ENCODE measurements around the gene PHF21B.

The PHF21B gene

DNA sequence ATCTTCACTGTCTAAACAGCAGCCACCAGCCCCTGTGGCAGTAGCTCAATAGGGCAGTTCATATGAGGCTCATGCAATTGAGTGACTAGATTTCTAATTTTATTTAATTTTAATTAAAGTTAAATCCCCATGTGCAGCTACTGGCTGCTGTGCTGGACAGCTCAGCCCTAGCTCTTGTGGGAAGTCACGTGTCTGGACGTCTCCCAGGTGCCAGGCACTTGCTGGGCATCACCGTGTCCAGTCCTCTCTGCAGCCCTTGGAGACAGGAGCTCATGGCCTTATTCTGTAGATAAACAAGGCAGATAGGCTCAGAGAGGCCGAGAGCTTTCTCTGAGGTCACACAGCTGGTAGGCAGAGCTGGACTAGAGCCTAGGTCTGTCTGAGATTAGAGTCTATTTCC lies 162.4 kb downstream of the PHF21B start:
- TF ChIP-seq ZBTB7A (IDR thresholded peaks at IDR 0.05; ENCODE audit: low read depth) = no peak
- no peak for TF ChIP-seq TCF12 (IDR thresholded peaks at IDR 0.05; ENCODE audit: low read depth)
- TF ChIP-seq, protein P1, sequence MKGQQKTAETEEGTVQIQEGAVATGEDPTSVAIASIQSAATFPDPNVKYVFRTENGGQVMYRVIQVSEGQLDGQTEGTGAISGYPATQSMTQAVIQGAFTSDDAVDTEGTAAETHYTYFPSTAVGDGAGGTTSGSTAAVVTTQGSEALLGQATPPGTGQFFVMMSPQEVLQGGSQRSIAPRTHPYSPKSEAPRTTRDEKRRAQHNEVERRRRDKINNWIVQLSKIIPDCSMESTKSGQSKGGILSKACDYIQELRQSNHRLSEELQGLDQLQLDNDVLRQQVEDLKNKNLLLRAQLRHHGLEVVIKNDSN (IDR thresholded peaks at IDR 0.05) = no peak
- TF ChIP-seq, protein P2, sequence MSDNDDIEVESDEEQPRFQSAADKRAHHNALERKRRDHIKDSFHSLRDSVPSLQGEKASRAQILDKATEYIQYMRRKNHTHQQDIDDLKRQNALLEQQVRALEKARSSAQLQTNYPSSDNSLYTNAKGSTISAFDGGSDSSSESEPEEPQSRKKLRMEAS (IDR thresholded peaks at IDR 0.05) = no peak
- no peak for TF ChIP-seq YY1 (IDR thresholded peaks at IDR 0.05; ENCODE audit: low read depth)
- TF ChIP-seq, protein P3, sequence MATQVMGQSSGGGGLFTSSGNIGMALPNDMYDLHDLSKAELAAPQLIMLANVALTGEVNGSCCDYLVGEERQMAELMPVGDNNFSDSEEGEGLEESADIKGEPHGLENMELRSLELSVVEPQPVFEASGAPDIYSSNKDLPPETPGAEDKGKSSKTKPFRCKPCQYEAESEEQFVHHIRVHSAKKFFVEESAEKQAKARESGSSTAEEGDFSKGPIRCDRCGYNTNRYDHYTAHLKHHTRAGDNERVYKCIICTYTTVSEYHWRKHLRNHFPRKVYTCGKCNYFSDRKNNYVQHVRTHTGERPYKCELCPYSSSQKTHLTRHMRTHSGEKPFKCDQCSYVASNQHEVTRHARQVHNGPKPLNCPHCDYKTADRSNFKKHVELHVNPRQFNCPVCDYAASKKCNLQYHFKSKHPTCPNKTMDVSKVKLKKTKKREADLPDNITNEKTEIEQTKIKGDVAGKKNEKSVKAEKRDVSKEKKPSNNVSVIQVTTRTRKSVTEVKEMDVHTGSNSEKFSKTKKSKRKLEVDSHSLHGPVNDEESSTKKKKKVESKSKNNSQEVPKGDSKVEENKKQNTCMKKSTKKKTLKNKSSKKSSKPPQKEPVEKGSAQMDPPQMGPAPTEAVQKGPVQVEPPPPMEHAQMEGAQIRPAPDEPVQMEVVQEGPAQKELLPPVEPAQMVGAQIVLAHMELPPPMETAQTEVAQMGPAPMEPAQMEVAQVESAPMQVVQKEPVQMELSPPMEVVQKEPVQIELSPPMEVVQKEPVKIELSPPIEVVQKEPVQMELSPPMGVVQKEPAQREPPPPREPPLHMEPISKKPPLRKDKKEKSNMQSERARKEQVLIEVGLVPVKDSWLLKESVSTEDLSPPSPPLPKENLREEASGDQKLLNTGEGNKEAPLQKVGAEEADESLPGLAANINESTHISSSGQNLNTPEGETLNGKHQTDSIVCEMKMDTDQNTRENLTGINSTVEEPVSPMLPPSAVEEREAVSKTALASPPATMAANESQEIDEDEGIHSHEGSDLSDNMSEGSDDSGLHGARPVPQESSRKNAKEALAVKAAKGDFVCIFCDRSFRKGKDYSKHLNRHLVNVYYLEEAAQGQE (IDR thresholded peaks at IDR 0.05; ENCODE audit: low read depth) = no peak
- TF ChIP-seq TAF1 (IDR thresholded peaks at IDR 0.05; ENCODE audit: low read depth) = no peak
- TF ChIP-seq CREB1 (IDR thresholded peaks at IDR 0.05; ENCODE audit: low read depth) = no peak
- TF ChIP-seq RAD21 (IDR thresholded peaks at IDR 0.05; ENCODE audit: low read depth) = no peak
- no peak for TF ChIP-seq NFIC (IDR thresholded peaks at IDR 0.05)
- no peak for TF ChIP-seq FOXM1 (IDR thresholded peaks at IDR 0.05; ENCODE audit: borderline replicate concordance, low read depth)
- TF ChIP-seq EP300 (IDR thresholded peaks at IDR 0.05; ENCODE audit: borderline replicate concordance) = no peak
- TF ChIP-seq CEBPB (IDR thresholded peaks at IDR 0.05) = no peak
- TF ChIP-seq TEAD4 (IDR thresholded peaks at IDR 0.05) = no peak
- no peak for TF ChIP-seq EGR1 (IDR thresholded peaks at IDR 0.05)

DNA sequence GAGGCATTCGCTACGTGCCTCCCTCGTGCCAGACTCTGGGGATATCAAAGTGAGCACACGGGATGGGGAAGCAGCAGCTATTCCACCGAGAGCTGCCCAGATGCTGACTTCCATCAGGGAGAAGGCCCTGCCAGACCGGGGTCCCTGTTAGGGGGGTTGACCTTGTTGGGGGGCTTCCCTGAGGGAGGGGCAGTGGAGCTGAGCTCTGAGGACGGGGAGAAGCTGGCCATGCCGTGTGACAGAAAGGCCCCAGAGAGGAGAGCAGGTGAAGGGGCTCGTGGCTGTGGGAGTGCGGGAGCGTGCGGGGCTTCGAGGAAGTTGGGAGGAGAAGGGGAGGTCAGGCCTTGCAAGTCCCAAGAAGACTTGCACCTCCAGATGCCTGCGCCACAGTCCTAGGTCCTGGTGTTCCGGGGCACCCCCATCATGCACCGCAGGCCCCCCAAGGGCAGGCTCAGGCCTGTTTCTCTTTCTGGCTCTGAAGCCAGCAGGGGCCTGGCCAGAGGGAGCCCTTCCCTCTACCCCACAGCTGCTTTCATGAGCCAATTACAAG lies 163.0 kb downstream of the PHF21B start:
- TF ChIP-seq, protein P3 (IDR thresholded peaks at IDR 0.05; ENCODE audit: low read depth) = no peak
- TF ChIP-seq, protein P1 (IDR thresholded peaks at IDR 0.05) = no peak
- TF ChIP-seq ZBTB7A (IDR thresholded peaks at IDR 0.05; ENCODE audit: low read depth) (no peak), RAD21 (IDR thresholded peaks at IDR 0.05; ENCODE audit: low read depth) (no peak)

- TF ChIP-seq TAF1 (IDR thresholded peaks at IDR 0.05; ENCODE audit: low read depth) (no peak), ZBTB7A (IDR thresholded peaks at IDR 0.05; ENCODE audit: low read depth) (no peak), NFIC (IDR thresholded peaks at IDR 0.05) (no peak), TEAD4 (IDR thresholded peaks at IDR 0.05) (no peak)
Observed at GRCh38 chr22:44845796-44846720, 163.7 kb downstream of the PHF21B start.

- TF ChIP-seq CREB1 (IDR thresholded peaks at IDR 0.05; ENCODE audit: low read depth) (no peak), YY1 (IDR thresholded peaks at IDR 0.05; ENCODE audit: low read depth) (no peak), NFIC (IDR thresholded peaks at IDR 0.05) (no peak), TAF1 (IDR thresholded peaks at IDR 0.05; ENCODE audit: low read depth) (no peak), EP300 (IDR thresholded peaks at IDR 0.05; ENCODE audit: borderline replicate concordance) (no peak), RAD21 (IDR thresholded peaks at IDR 0.05; ENCODE audit: low read depth) (no peak), ZBTB7A (IDR thresholded peaks at IDR 0.05; ENCODE audit: low read depth) (no peak), EGR1 (IDR thresholded peaks at IDR 0.05) (no peak), FOXM1 (IDR thresholded peaks at IDR 0.05; ENCODE audit: borderline replicate concordance, low read depth) (no peak), TEAD4 (IDR thresholded peaks at IDR 0.05) (no peak), CEBPB (IDR thresholded peaks at IDR 0.05) (no peak), TCF12 (IDR thresholded peaks at IDR 0.05; ENCODE audit: low read depth) (no peak)
- TF ChIP-seq, protein P2 (IDR thresholded peaks at IDR 0.05) = no peak
- TF ChIP-seq, protein P1 (IDR thresholded peaks at IDR 0.05) = no peak
- TF ChIP-seq, protein P3 (IDR thresholded peaks at IDR 0.05; ENCODE audit: low read depth) = no peak
Observed at GRCh38 chr22:44845191-44845590, 164.6 kb downstream of the PHF21B start.

Measured in Ishikawa (cell line).